Activated T-helper 9 cell treated with anti-CD3 and anti-CD28 coated beads, Interleukin-2, amount 50 U/mL, for 16 hours (primary cell): ENCODE data around the gene TK1.

ENCODE experiments used
- DNase-seq: peaks from one replicate; pipeline ENCODE4 v3.0.0-alpha.2; 2020; ENCODE audit warnings: low read depth

Gene TK1

DNA sequence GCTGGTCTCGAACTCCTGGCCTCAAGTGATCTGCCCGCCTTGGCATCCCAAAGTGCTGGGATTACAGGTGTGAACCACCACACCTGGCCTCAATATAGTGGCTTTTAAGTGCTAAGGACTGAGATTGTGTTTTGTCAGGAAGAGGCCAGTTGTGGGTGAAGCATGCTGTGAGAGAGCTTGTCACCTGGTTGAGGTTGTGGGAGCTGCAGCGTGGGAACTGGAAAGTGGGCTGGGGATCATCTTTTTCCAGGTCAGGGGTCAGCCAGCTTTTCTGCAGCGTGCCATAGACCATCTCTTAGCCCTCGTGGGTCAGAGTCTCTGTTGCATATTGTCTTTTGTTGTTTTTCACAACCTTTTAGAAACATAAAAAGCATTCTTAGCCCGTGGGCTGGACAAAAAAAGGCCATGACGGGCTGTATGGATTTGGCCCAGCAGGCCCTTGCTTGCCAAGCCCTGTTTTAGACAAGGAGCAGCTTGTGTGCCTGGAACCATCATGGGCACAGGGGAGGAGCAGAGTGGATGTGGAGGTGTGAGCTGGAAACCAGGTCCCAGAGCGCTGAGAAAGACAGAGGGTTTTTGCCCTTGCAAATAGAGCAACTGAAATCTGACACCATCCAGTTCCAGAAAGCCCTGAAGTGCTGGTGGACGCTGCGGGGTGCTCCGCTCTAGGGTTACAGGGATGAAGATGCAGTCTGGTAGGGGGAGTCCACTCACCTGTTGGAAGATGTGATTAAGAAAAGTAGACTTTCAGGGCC, 32.7 kb upstream of the TK1 start:
- DNase-seq: no peak

DNA sequence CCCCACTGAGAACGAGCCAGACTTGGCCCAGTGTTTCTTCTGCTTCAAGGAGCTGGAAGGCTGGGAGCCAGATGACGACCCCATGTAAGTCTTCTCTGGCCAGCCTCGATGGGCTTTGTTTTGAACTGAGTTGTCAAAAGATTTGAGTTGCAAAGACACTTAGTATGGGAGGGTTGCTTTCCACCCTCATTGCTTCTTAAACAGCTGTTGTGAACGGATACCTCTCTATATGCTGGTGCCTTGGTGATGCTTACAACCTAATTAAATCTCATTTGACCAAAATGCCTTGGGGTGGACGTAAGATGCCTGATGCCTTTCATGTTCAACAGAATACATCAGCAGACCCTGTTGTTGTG, 27.8 kb upstream of the TK1 start:
- DNase-seq: no peak

GRCh38 chr17:78214016-78214705, 27.3 kb upstream of the TK1 start, which contains the start of gene BIRC5:
Gene BIRC5 (plus strand): TSS chr17:78214253. CDS start chr17:78214317, 64 bp downstream.
- DNase-seq: peak; percentile 82

GRCh38 chr17:78211032-78211431, 24.2 kb upstream of the TK1 start:
- no peak for DNase-seq

- no peak for DNase-seq
These were observed 23.3 kb upstream of the TK1 start for GRCh38 chr17:78210111-78210510.

GRCh38 chr17:78208486-78208885, 21.6 kb upstream of the TK1 start:
- DNase-seq: no peak

DNA sequence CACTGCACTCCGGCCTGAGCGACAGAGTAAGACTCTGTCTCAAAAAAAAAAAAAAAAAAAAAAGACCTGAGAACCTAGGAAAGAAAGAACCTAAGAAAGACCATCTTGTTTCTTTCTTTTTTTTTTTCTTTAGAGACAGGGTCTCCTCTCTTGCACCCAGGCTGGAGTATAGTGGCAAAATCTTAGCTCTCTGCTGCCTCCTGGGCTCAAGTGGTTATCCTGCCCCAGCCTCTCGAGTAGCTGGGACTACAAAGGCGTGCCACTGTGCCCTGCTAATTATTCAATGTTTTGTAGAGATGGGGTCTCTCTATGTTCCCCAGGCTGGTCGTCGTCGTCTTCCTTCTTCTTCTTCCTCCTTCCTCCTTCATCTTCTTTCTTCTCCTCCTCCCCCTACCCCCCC, 19.4 kb upstream of the TK1 start:
- DNase-seq: no peak

- DNase-seq: no peak
These were observed 18.4 kb upstream of the TK1 start for GRCh38 chr17:78205124-78205775.

DNA sequence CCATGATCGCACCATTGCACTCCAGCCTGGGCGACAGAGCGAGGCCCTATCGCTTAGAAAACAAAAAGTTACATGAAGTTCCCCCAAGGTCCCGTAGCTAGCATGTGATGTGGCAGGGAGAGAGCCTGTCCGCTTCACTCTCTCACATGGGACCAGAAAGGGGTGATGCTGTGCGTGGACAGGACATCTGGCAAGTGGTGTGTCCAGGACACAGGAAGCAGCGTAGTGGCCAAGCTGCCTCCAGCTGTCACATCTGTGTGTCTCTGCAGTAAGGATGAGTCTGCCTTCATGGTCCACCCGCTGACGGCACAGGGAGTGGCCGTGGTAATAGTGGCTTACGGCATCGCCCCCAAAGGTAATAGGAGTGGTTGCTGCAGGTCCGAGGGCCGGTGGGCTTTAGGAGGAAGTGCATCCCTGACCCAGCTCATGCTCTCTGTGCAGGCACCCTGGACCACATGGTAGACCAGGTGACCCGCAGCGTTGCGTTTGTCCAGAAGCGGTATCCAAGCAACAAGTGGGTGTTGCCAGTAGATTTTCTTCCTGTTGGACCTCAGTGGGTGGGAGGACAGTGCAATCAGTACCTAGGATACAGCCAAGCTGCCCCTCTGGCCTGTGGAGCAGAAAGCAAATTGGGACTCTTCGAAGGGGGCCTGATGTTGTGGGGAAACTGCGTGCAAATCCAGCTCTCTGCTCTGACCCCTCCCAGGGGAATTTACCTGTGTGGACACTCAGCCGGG, 17.7 kb upstream of the TK1 start:
- DNase-seq: no peak

- DNase-seq: no peak
These were observed 15.8 kb upstream of the TK1 start for GRCh38 chr17:78202666-78203065.

DNA sequence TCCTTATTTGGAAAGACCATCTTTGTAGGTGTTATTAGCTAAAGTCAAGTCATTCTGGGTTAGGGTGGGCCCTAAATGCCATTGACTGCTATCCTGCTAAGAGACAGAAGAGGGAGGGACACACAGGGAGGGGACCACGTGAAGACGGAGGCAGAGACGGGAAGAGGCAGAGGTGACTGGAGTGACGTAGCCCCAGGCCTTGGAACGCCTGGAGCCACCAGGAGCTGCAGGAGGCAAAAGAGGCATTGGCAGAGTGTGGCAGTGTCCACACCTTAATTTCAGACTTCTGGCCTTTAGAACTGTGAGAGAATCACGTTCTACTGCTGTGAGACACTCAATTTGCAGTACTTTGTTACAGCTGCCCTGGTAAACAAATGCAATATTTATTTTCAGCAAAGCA, 13.6 kb upstream of the TK1 start:
- no peak for DNase-seq

- no peak for DNase-seq
These were observed 10.4 kb upstream of the TK1 start for GRCh38 chr17:78197147-78197832.

DNA sequence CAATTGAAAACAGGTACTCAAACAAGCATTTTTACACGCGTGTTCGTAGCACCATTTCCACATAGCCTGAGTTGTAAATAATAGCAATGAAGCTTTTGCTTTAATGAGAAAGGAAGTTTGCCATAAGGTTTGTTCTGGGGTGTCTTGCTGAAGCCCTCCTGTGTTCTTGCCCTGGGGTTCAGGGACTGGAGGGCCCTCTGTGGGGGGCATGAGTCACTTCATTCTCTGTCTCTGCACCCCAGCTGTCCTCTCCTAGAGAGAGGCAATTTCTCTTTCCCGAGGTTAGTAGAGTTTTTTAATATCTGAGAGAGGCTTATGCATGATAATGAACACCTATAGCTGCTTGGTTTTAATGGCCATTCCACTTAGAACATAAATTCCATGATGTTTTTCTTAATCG, 9.9 kb upstream of the TK1 start:
- DNase-seq: no peak

DNA sequence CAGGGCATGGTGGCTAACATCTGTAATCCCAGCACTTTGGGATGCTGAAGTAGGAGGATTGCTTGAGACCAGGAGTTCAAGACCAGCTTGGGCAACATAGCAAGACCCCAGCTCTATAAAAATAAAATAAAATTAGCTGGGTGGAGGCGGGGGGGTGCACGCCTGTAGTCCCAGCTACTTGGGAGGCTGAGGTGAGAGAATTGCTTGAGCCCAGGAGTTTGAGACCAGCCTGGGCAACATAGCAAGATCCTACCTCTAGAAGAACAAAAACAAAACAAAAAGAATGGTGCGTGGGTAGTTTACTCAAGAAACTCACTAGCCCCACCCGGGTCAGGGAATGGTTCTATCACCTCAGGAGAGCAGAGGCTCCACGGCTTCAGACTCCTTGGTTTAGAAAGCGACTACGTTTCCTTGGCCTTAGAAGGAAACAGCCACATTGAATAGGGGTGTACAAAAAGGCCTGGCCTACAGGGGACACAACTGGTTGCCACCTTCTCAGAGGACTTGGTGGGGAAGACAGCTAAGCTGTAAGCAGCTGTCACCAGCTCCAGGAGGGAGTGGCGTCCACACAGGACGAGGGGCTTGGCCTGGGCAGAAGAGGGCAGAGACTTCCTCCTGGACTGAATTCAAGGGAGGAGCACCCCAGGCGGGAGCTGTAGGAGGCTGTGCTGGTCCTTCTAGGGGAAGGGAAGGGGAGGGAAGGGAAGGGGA, 716 bp downstream of the TK1 start:
- DNase-seq: no peak

GRCh38 chr17:78184868-78185267, 2.0 kb downstream of the TK1 start:
- DNase-seq: no peak

- no peak for DNase-seq
These were observed 2.5 kb downstream of the TK1 start for GRCh38 chr17:78184351-78184750.

GRCh38 chr17:78183916-78184315, 2.9 kb downstream of the TK1 start:
- DNase-seq: no peak

DNA sequence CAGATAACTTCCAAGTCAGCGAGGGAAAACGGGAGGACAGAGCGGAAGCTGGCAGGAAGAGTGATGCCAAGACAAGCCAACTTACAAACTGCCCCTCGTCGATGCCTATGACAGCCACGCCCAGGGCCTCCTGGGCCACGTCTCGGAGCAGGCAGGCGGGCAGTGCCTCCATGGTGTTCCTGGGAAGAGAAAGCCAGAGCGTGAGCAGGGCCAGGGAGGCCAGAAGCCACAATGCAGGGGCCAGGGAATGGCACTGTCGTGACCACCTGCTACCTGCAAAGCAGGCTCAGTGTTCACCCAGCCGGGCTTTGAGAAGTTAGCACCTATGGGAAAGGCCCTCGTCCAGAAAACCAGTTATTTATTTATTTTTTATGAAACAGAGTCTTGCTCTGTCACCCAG, 4.3 kb downstream of the TK1 start:
- no peak for DNase-seq

- DNase-seq: no peak
These were observed 6.3 kb downstream of the TK1 start for GRCh38 chr17:78180508-78180907.

- no peak for DNase-seq
These were observed 6.8 kb downstream of the TK1 start for GRCh38 chr17:78180083-78180482.

GRCh38 chr17:78179372-78179771, 7.5 kb downstream of the TK1 start:
- no peak for DNase-seq
